ENCODE results near the gene PKM.

DNA sequence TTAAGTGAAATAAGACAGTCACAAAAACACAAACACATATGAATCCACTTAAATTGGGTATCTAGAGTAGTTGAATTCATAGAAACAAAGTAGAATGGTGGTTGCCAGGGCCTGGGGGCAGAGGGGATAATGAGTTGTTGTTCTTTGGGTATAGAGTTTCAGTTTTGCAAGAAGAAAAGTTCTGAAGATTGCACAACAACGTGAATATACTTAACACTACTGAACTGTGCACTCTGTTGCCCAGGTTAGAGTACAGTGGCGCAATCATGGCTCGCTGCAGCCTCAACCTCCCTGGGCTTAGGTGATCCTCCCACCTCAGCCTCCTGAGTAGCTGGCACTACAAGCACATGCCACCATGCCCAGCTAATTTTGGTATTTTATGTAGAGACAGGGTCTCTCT is 48.3 kb downstream of the PKM start:
- no peak for TF ChIP-seq POLR2A (IDR thresholded peaks at IDR 0.05)
- TF ChIP-seq EP300 (IDR thresholded peaks at IDR 0.05), result no peak
- TF ChIP-seq, protein P1, sequence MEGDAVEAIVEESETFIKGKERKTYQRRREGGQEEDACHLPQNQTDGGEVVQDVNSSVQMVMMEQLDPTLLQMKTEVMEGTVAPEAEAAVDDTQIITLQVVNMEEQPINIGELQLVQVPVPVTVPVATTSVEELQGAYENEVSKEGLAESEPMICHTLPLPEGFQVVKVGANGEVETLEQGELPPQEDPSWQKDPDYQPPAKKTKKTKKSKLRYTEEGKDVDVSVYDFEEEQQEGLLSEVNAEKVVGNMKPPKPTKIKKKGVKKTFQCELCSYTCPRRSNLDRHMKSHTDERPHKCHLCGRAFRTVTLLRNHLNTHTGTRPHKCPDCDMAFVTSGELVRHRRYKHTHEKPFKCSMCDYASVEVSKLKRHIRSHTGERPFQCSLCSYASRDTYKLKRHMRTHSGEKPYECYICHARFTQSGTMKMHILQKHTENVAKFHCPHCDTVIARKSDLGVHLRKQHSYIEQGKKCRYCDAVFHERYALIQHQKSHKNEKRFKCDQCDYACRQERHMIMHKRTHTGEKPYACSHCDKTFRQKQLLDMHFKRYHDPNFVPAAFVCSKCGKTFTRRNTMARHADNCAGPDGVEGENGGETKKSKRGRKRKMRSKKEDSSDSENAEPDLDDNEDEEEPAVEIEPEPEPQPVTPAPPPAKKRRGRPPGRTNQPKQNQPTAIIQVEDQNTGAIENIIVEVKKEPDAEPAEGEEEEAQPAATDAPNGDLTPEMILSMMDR (IDR thresholded peaks at IDR 0.05), result no peak
- no peak for TF ChIP-seq POLR2AphosphoS5 (IDR thresholded peaks at IDR 0.05)

Data from gastroesophageal sphincter (tissue), 3 donors.